Left renal pelvis (tissue), 4 donors: ENCODE results near the gene DNTT. TPM values are rescaled to one million over a fixed set of nuclear protein-coding genes. Genes with fewer than 3 reads are reported as not detected.

Source experiments
- DNase-seq, 4 donors: peaks; one replicate each; pipeline ENCODE4 v3.0.0-alpha.2; 2013; ENCODE audit warnings: low read depth in 4 of 4, low spot score in 3 of 4
- polyA plus RNA-seq, 4 donors: library from polyadenylated mRNA; unstranded; fragments of 120-200 nt; gene quantifications; one replicate each; pipeline ENCODE4 v1.2.1, GENCODE V29; 2013; ENCODE audit not compliant: insufficient read length in 4 of 4

DNTT gene
- under 1 TPM in 3 of 4 donors, not detected in 1; 0.19 to 0.25 (median 0.23) TPM for polyA plus RNA-seq

DNA sequence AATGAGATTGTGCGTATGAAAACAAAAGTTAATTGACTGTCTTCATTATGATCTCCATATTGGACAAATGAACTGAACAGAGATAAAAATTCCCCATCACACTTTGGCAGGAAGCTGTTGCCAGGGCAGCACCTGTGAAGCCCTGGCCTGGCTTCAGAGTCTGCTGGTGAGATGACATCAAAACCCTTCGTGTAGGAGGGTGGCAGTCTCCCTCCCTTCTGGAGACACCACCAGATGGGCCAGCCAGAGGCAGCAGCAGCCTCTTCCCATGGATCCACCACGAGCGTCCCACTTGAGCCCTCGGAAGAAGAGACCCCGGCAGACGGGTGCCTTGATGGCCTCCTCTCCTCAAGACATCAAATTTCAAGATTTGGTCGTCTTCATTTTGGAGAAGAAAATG, at the start of gene DNTT:
TSS of gene DNTT (plus strand) at position 205 of the 400 bp plus-strand sequence. CDS start at position 269, 64 bp downstream.
- DNase-seq = no peak

DNA sequence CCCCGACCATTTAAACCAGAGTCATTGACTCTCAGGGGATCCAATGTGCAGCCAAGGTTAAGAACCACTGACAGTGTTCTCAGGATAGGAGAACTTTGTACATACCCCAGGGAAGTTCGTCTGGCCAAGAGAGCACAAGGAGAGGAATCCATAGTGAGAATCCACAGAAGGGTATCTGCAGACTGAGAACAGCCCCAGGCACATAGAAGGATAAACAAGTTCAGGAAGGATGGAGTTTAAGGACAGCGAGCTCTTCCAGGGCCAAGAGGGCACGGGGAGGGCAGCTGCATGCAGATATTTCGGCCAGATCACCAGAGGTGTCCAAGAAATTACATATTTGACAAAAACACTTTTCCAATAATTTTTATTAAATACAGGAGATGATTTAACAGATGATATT, 49.3 kb upstream of the DNTT start:
- DNase-seq = no peak

DNA sequence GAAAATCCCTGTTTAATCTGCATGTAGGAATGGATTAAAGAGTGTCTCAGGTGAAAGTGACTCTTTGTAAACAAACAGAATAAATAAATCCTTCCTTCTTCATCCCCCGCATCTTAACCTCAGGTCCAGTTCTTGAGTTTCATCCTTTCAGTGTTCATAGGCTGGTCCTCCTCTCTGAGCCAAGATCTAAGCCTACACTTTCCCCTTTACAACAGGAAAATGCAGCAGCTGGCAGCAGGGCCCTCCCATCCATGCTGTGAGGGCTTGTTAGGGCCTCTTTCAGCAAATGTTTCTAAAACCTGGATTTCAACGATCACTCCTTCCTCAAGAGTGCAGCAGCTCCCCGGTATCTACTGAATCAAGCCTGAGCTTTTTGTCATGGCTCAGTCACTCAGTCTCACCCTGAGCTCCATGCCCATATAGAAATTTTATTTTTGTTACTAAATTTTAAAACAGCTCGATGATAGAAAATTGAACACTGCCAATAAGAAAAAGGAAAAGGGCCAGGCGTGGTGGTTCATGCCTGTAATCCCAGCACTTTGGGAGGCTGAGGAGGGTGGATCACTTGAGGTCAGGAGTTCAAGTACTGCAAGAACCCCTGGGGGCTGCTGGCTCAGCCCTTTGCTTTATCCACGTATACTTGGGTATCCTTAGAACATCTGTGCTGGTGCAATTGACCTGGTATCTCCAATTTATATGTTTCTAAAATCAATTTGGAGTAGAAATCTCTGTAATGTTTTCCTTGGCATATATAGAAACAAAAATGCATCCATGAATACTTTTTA, 48.5 kb upstream of the DNTT start:
- no peak for DNase-seq

DNA sequence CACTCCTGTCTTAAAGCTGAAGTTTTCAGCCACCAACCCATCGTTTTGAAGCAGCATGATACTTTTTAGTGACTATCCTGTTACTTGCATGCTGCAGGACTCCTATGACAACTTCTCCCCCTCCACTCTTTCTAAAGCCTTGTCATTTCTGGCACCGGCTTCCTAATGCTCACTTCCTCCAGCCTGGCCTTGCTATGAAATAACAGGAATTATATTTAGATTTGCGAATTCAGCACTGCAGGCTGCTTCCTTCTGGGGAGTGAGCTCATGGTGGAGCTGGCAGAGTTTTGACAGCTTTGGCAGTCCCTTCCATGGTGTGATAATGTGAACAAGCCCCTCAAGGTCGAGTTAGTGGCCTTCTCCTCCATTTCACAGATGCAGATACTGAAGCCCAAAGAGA, 46.3 kb upstream of the DNTT start:
- no peak for DNase-seq

DNA sequence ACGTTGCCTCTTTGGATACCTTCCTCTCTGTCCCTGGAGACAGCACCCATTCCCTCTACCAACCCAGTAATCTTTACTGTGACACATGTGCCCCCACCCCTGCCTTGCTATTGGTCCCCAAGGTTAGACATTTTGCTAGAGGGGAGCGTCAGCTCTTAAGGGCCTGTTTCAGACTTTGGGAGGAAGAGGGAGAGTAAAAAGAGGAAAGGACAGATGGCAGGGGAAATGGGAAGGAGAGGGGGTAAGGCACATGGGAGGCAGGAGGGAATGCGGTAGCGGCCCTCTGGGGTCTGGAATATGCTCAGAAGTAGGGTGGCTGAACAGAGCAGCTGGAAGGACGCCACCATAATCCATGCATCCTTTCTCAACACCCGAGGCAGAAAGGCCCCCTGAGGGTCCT, 45.1 kb upstream of the DNTT start:
- no peak for DNase-seq

DNA sequence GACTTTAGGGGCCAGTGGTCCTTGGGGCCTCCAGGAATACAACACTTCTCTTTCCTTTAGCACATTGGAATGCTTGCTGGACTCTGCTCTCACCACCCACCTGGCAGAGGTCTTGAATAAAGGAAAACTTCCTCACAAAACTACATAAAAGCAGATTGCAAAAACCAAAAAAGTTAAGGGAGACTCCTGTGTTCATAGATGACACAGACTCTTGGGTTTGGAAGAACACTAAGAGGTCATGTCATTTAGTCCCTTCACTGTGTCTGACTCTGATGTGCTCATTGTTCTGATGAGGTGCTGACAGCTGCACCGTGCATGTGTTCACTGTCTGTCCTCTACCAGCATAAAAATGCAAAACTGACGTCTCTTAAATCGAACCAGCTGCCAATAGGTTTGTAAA, 44.2 kb upstream of the DNTT start:
- no peak for DNase-seq

DNA sequence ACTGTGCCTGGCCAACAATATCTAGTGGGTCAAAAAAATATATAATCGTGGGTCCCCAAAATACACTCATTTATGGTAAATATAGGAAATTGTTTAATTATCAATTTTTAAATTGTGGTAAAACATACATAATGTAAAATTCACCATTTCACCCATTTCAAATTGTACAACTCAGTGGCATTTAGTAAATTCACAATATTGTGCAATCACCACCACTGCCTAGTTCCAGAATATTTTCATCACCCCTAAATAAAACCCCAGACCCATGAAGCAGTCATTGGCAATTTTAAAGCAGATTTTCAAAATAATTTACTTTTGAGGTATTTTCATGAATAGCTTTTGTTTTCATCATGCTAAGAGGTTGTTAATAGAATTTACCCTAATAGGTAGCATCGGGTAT, 43.1 kb upstream of the DNTT start:
- DNase-seq = no peak

DNA sequence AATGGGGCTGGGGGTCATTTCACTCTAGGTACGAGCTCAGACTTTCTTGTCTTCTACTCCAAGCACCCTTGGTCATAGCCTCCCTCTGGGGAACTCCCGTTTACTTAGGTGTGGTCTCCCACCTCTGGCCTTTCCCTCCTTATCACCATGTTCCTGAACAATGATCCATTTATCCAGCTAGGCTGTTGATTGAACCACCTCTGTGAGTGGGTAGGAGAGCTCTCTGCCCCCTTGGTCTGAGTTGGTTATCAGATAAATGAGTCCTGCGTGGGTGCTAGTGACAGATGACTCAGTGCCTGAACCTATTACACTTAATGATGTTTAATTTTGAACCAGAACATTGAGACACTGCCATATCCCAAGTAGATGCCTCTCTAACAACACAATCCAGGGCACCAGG, 42.3 kb upstream of the DNTT start:
- DNase-seq = no peak

DNA sequence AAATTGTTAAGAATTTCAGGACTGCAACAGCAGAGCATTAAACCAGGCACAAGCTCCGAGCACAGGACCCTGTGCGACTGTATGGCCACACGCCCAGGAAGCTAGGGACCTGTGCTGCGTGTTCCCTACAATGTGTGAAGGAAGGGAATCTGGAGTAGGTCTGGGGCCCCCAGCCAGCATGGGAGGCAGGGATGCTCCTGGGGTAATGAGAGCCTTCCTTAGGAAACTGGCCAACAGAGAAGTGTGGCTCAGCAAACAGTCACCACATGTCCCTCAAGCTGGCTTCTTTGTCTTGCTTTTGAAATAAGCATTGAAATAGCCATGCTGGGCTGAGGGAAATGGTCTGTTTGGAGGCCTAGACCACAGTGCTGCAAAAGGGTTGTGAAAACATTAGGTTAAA, 41.1 kb upstream of the DNTT start:
- DNase-seq = no peak

DNA sequence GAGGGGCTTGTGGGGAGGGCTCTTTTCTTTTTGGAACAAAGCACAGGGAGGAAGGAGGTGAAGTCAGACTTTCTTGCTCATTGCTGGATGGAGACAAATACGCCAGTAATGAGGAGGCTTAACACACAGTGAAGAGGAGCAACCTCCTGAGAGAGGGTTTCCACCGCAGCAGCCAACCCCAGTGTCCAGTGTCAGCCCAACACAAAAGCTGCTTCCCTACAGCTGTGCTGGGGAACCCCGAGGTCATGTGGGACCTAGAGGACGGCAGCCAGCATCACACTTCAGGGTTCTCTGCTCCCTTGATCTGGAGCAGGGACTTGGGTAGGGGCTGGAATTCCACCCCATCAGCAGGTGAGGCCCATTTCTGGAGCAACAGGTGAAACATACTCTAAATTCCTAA, 40.6 kb upstream of the DNTT start:
- DNase-seq = no peak

DNA sequence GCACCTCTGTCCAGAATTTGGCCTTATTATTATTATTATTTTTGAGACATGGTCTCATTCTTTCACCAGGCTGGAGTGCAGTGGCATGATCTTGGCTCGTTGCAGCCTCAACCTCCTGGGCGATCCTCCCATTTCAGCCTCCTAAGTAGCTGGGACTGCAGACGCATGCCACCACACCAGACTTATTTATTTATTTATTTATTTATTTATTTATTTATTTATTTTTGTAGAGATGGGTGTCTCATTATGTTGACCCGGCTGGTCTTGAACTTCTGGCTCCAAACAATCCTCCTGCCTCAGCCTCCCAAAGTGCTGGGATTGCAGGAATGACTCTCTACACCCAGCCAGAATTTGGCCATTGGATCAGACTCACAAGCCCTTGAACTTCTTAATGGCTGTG, 39.3 kb upstream of the DNTT start:
- DNase-seq = no peak

DNA sequence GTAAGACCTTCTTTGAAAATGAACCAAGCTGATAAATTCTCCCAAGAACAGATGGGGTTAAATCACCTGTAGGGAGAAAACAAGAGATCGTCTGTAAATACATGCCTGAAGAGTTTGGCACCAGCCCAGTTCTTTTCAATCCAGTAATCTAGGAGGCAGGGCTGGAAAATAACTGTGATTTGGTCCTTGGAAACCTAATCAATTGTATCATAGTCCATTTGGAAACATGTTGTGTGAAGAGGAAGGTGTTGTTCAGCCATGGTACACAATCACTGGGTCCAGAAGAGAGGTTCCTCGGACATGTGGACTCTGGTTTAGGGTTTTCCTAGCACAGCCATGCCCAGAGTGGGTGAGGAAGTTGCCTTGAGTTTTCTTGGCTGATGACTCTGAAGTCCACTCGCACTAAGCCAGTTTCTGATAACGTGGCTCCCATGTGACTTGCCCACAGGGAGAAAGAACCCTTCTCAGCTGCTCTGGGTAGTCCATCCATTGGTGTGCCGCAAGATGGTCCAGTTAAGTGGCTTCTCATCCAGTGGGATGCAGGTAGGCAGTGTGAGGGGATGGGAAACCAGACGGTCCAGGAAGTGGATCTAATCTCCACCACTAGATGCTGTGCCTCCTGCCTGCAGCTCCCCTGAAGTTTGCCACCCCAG, 38.0 kb upstream of the DNTT start:
- no peak for DNase-seq

DNA sequence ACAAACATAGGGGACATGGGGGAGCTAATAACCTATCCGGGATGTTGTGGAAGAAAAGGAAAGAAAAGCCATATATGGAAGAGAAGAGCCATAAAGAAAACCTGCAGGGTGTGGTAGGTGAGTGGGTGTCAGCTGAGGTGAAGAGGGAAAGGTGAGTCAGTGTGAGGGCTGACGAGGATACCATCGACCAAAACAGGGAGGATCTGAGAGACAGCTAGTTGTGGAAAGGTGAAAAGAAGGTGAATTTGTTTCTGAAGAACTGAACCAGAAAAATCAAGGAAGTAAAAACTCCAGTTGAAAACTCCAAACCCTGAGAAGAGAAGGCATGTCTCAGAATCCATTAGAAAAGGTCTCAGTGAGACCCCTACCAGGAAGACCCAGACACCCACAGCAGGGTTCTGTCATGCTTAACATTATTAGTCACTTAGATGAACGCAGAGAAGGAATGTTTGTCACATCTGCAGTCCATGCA, 37.0 kb upstream of the DNTT start:
- no peak for DNase-seq

DNA sequence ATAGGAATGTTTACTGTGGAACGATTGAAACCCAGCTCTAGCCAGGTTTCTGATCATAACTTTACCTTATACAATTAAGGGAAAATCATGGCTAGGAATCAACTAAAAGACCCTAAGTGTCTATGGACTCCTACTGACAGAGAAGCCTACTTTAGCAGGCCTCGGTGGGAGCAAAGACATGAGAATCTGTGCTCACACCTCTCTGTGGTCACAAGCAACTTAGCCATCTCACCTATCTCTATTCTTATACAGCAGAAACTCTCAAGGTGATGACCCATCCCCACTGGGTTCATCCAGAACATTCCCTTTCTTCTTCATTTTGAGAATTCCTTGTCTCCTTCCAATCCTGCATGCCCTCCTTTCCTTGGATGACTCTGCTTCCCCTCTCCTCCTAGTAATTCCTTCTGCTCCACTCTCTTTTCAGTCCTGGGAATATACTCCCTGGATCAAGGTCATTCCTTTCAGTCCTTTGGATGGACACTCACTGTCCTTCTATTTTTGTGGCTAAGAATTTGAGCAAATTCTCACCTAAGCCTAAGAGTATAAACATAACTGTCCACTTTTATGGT, 35.8 kb upstream of the DNTT start:
- DNase-seq = no peak

DNA sequence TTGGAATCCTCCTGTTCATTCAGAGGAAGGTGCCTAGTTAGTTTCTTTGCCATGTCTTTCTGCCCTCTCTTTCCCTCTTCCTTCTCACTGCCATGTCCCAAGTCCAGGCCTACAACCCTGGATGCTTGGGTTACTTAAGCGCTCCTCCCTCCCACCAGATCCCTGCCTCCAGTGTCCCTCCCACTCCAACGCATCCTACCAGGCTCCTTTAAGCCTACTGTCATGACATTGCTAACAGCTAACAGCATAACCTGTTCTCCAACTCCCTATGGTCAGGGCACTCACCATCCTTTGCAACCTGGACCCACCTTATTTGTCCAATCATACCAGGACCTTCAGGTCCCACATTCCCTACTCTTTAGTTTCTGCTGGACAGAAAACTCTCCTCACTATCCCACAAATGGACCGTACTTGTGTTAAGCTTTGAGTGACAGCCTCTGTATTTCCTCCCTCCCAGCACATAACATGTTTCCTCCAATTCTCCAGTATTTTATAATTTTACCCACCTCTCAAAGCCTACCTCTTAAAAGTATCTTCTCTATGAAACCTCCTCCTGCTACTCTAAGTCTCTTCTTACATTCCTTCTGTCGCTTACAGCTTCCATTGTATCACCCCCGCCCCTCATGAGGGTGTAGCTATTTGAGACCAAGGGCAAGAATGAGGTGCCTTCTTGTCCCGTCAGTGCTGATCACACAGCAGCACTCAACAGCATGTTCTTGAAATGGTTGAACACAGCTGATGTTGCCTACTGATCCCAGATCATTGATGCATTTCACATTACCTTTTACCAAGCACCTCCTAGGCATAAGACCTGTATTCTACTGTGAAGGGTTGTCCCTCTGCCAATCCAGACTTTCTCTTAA, 34.6 kb upstream of the DNTT start:
- DNase-seq = no peak

DNA sequence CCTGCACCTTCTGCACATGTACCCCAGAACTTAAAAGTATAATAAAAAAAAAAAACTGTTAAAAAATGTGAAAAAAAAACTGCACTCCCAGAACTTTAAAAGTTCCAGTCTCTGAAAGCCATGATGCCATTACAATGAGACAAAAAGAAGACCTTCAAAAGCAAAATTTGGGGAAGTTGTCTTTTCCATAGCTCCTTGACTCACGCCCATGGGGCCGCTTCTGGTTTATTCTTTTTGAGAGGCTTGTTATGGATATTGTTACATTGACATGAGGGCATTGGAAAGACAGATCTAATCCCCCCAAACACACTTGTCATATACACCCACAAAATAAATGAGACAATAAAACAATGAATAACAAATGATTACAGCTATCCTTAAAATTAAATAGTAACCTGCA, 33.7 kb upstream of the DNTT start:
- DNase-seq = no peak

DNA sequence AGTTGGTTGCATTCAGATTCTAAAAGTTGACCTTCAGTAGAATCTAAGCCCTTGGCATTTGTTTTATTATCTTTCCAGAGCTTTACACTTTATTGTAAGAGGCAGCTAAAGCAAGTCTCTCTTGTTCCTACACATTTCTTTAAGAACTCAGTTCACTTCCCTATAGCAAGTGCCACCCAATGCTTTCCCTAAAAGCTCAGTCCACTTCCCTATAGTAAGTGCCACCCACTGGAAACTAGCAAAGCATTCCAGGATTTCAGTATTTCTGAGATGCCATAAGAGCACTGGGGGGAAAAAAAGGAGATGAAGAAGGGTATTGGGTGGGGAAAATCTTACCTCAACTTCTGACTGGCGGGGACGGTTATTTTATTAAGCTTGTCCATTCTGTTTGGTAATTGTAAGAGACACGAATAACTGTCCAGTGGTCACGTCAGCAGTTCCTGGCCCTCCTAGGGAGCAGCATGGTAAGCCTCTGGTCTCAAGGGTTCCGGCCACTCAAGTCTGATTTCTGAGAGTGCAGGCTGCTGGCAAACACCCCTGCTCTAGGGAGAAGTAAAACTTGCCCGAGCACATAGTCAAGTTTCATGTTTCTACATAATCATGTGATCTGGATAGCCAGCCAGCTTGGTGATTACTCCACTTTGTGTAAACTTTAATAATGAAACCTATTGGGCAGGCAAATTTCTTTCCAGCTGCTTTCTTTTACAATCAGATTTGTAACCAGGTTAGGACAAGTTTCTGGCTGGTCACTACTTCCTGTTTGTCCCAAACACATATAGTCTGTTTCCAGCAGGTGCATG, 33.0 kb upstream of the DNTT start, which contains the start of gene BLNK:
TSS of gene BLNK (minus strand) at position 554 of the 800 bp plus-strand sequence. CDS start at position 383, 171 bp downstream.
- DNase-seq = peak in 2 of 4 donors; percentile 39 to 45

DNA sequence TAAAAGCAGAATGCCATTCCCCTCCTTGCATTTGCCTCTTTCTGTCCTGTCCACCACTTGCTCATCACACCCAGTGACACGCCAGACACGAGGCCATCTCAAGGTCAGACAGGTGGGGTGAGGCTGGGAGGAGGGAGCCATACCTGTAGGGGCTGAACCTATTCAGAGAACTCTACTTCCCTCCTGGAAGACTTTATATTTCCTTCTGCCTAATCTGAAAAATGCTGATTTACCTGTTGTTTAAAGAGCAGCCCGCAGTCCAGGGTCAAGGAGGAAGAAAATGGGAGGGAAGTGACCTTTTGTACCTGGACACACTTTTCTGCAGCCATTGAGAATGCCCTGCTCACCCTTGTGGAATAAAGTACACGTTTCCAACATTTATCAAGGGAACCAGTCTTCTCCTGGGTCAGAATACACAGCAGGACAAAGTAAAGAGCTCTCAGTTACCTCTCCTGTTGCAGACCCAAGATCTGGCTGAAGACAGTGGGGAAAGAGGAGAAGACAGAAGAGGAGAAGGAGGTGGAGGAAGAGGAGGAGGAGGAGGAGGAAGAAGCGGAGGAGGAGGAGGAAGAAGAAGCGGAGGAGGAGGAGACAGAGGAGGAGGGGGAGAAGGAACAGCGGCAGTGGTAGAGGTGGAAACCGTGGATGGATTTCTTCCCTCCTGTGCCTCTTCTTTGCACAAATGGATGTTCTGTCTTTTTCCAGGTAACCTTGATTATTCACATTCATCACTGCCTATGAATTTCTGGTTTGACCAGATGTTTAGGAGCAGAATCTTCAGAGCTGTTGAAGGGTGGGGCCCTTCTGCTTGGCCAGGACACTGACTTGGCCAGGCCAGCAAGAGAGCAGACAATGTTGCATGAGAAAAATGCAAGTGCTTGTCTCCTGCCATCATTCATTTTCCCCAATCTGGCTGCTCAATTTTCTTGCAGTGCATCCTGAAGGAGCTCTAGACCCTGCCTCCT, 31.6 kb upstream of the DNTT start:
- DNase-seq = no peak
